ENCODE data around the gene RNU6-8.
A peak's percentile ranks its signal among the peaks of the same experiment; 100 is the strongest.

RNU6-8 gene

GRCh38 chr14:32195636-32196035 lies 7.4 kb downstream of the RNU6-8 start:
- ATAC-seq = no peak

GRCh38 chr14:32193532-32193931 lies 9.5 kb downstream of the RNU6-8 start:
- TF ChIP-seq PPARA (CRISPR knock-in tag; IDR thresholded peaks at IDR 0.05; ENCODE audit: borderline replicate concordance) (no peak), ZC3H10 (CRISPR knock-in tag; IDR thresholded peaks at IDR 0.05) (no peak), TCF4 (CRISPR knock-in tag; IDR thresholded peaks at IDR 0.05; ENCODE audit: borderline replicate concordance) (no peak)

More at GRCh38 chr14:32195636-32196035, 7.4 kb downstream of the RNU6-8 start:
- TF ChIP-seq TOX (CRISPR knock-in tag; IDR thresholded peaks at IDR 0.05; ENCODE audit: borderline replicate concordance) (no peak), PPARA (CRISPR knock-in tag; IDR thresholded peaks at IDR 0.05; ENCODE audit: borderline replicate concordance) (no peak), ZNF565 (CRISPR knock-in tag; conservative IDR thresholded peaks at IDR 0.05; ENCODE audit: low read depth) (no peak), CREB5 (CRISPR knock-in tag; IDR thresholded peaks at IDR 0.05; ENCODE audit: low read depth) (no peak), ZC3H10 (CRISPR knock-in tag; IDR thresholded peaks at IDR 0.05) (no peak), BACH2 (CRISPR knock-in tag; IDR thresholded peaks at IDR 0.05; ENCODE audit: borderline replicate concordance) (no peak), TCF4 (CRISPR knock-in tag; IDR thresholded peaks at IDR 0.05; ENCODE audit: borderline replicate concordance) (no peak)

GRCh38 chr14:32192712-32193373 lies 10.2 kb downstream of the RNU6-8 start:
- no peak; the same call in 2 of the 3 replicates for ATAC-seq
- peak; percentile 19; the same call in 1 of the 2 replicates for TF ChIP-seq TSHZ2 (CRISPR knock-in tag; IDR thresholded peaks at IDR 0.05)
- peak; percentile 34; the same call in 1 of the 2 replicates for TF ChIP-seq TCF4 (CRISPR knock-in tag; IDR thresholded peaks at IDR 0.05; ENCODE audit: borderline replicate concordance)
- TF ChIP-seq PPARA (CRISPR knock-in tag; IDR thresholded peaks at IDR 0.05; ENCODE audit: borderline replicate concordance) = no peak

More at GRCh38 chr14:32193532-32193931, 9.5 kb downstream of the RNU6-8 start:
- no peak for ATAC-seq

- TF ChIP-seq RARB (CRISPR knock-in tag; IDR thresholded peaks at IDR 0.05) (no peak), BACH2 (CRISPR knock-in tag; IDR thresholded peaks at IDR 0.05; ENCODE audit: borderline replicate concordance) (no peak), TSHZ2 (CRISPR knock-in tag; IDR thresholded peaks at IDR 0.05) (no peak), CSDC2 (CRISPR knock-in tag; IDR thresholded peaks at IDR 0.05) (no peak), TCF4 (CRISPR knock-in tag; IDR thresholded peaks at IDR 0.05; ENCODE audit: borderline replicate concordance) (no peak), GLIS3 (CRISPR knock-in tag; IDR thresholded peaks at IDR 0.05) (no peak), ZFP3 (CRISPR knock-in tag; IDR thresholded peaks at IDR 0.05) (no peak), SNAI2 (CRISPR knock-in tag; IDR thresholded peaks at IDR 0.05) (no peak), ZNF70 (CRISPR knock-in tag; IDR thresholded peaks at IDR 0.05) (no peak), PATZ1 (CRISPR knock-in tag; IDR thresholded peaks at IDR 0.05; ENCODE audit: borderline replicate concordance) (no peak), ARNTL (CRISPR knock-in tag; IDR thresholded peaks at IDR 0.05; ENCODE audit: borderline replicate concordance, low read depth) (no peak), ZNF8 (CRISPR knock-in tag; IDR thresholded peaks at IDR 0.05) (no peak), ZFP30 (CRISPR knock-in tag; IDR thresholded peaks at IDR 0.05) (no peak), ZC3H10 (CRISPR knock-in tag; IDR thresholded peaks at IDR 0.05) (no peak), ISL1 (CRISPR knock-in tag; IDR thresholded peaks at IDR 0.05) (no peak), CREB5 (CRISPR knock-in tag; IDR thresholded peaks at IDR 0.05; ENCODE audit: low read depth) (no peak)
- ATAC-seq = no peak
Measured at GRCh38 chr14:32190673-32191072, 12.4 kb downstream of the RNU6-8 start.

Data from SK-N-SH treated with all-trans-retinoic acid at 6 μM for 48 hours (cell line).